HG03159 (cell line): ENCODE results near the gene PIGN.

Experiments used
- ATAC-seq: cut with Tn5 transposase; IDR thresholded peaks from one replicate; pipeline ENCODE4 v1.9.1; 2021; ENCODE audit warnings: mild to moderate bottlenecking, moderate library complexity; ENCODE audit not compliant: unreplicated experiment

The PIGN gene

GRCh38 chr18:62023536-62023935 lies 163.3 kb downstream of the PIGN start:
- no peak for ATAC-seq

GRCh38 chr18:62018759-62019041 lies 168.2 kb downstream of the PIGN start:
- ATAC-seq = no peak

GRCh38 chr18:62018034-62018758 lies 168.7 kb downstream of the PIGN start:
- ATAC-seq = no peak

GRCh38 chr18:62017618-62018017 lies 169.2 kb downstream of the PIGN start:
- ATAC-seq = no peak

GRCh38 chr18:62011416-62011815 lies 175.4 kb downstream of the PIGN start:
- no peak for ATAC-seq

GRCh38 chr18:62009521-62009920 lies 177.3 kb downstream of the PIGN start:
- ATAC-seq = no peak

- ATAC-seq = no peak
Measured at GRCh38 chr18:62001396-62001795, 185.5 kb downstream of the PIGN start.

- ATAC-seq = no peak
Measured at GRCh38 chr18:61998957-61999356, 187.9 kb downstream of the PIGN start.

GRCh38 chr18:61998335-61998734 lies 188.5 kb downstream of the PIGN start:
- no peak for ATAC-seq

GRCh38 chr18:61995618-61996017 lies 191.2 kb downstream of the PIGN start:
- ATAC-seq = no peak

GRCh38 chr18:61993831-61994230 lies 193.0 kb downstream of the PIGN start:
- ATAC-seq = no peak

GRCh38 chr18:61992923-61993322 lies 193.9 kb downstream of the PIGN start:
- no peak for ATAC-seq

- ATAC-seq = no peak
Measured at GRCh38 chr18:61992285-61992684, 194.6 kb downstream of the PIGN start.

GRCh38 chr18:61991836-61992235 lies 195.0 kb downstream of the PIGN start:
- ATAC-seq = no peak

- ATAC-seq = no peak
Measured at GRCh38 chr18:61991201-61991600, 195.7 kb downstream of the PIGN start.
